Immature natural killer cell (primary cell): Measurements from ENCODE around the gene DICER1. TPM values are rescaled to one million over a fixed set of nuclear protein-coding genes. Genes with fewer than 3 reads are reported as not detected.

Experiments
- DNase-seq, 3 donors: peaks; one replicate each; pipeline ENCODE4 v3.0.0; 2022; ENCODE audit warnings: mixed read lengths in 1 of 3
- H3K27ac Mint-ChIP-seq, 6 donors: one replicate each; pipeline ENCODE4 v1.8.0; 2020; ENCODE audit warnings: mixed read lengths in 6 of 6, mild to moderate bottlenecking in 5 of 6, inconsistent platforms in 4 of 6, moderate library complexity in 3 of 6
- H3K27me3 Mint-ChIP-seq, 3 donors: one replicate each; pipeline ENCODE4 v1.8.0; 2020 to 2021; ENCODE audit warnings: low read depth in 3 of 3, mild to moderate bottlenecking in 3 of 3, mixed read lengths in 3 of 3, moderate library complexity in 3 of 3, inconsistent platforms in 1 of 3
- H3K36me3 Mint-ChIP-seq, 3 donors: one replicate each; pipeline ENCODE4 v1.8.0; 2020; ENCODE audit warnings: mixed read lengths in 3 of 3, inconsistent platforms in 2 of 3, mild to moderate bottlenecking in 2 of 3
- H3K4me1 Mint-ChIP-seq, 2 donors: one replicate each; pipeline ENCODE4 v1.8.0; 2020; ENCODE audit warnings: inconsistent platforms in 2 of 2, mild to moderate bottlenecking in 2 of 2, mixed read lengths in 2 of 2, moderate library complexity in 1 of 2
- H3K4me3 Mint-ChIP-seq, 5 donors: one replicate each; pipeline ENCODE4 v1.8.0; 2020; ENCODE audit warnings: mild to moderate bottlenecking in 5 of 5, mixed read lengths in 5 of 5, inconsistent platforms in 3 of 5, moderate library complexity in 3 of 5
- H3K9me3 Mint-ChIP-seq, 6 donors: one replicate each; pipeline ENCODE4 v1.8.0; 2020; ENCODE audit warnings: mild to moderate bottlenecking in 6 of 6, mixed read lengths in 6 of 6, inconsistent platforms in 4 of 6, moderate library complexity in 3 of 6
- polyA plus RNA-seq, 3 donors: library from polyadenylated mRNA; unstranded; fragments of 300-500 nt; fragmentation: Illumina TruSeq; gene quantifications; one replicate each; pipeline ENCODE4 v1.2.3, GENCODE V29; 2021

DICER1 gene
- polyA plus RNA-seq, 3 donors from 2014 or later: 6.5 to 11.7 (median 7.0) TPM

- H3K27me3 Mint-ChIP-seq: peaks cover 8 to 12% (median 9%) of the 10 kb centered on the region in 3 donors
- H3K4me3 Mint-ChIP-seq: no peak overlapping the region
- no peak for DNase-seq
- H3K27ac Mint-ChIP-seq: no peak overlapping the region
- no peaks in the 10 kb centered on the region for H3K9me3 Mint-ChIP-seq
- no peaks in the 10 kb centered on the region for H3K4me1 Mint-ChIP-seq
- H3K36me3 Mint-ChIP-seq: no peaks in the 10 kb centered on the region
Measured at GRCh38 chr14:95037273-95037672, 120.1 kb downstream of the DICER1 start.

Other genes starting within 250 kb of the DICER1 start
- gene CLMN, start 162.4 kb upstream of the DICER1 start, polyA plus RNA-seq: under 1 TPM in 2 of 3 donors, not detected in 1; 0.09 to 0.39 TPM